Measurements from ENCODE around the gene SULT1A1. TPM values are rescaled to one million over a fixed set of nuclear protein-coding genes. Genes with fewer than 3 reads are reported as not detected.
"Not testable (repeated sequence)": the region's sequence is repeated elsewhere in the genome, so short reads cannot be mapped to it uniquely, and the experiment has no call there.

SULT1A1 gene
- polyA plus RNA-seq, 3 donors: 96.3 to 362 (median 320) TPM

DNA sequence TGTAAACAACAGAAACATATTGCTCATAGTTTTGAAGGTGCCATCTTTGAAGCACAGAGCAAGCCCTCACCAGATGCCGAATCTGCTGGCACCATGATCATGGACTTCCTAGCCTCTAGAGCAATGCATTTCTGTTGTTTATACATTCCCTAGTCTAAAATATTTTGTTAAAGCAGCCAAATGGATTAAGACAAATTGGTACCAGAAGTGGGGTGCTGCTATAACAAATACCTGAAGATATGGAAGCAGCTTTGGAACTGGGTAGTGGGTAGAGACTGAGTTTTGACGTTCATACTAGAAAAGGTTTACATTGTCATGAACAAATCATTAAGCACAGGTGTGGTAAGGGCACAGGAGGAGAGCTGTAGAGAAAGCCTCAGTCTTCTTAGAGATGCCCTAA, 42.6 kb downstream of the SULT1A1 start:
- peaks cover 2 to 16% of the 10 kb centered on the region in 2 donors for H3K36me3 ChIP-seq (replicated peaks in 1 of 2; ENCODE audit: control insufficient read depth in 1 of 2, insufficient read depth in 2 of 2, low read length in 2 of 2)
- no peak overlapping the region for H3K27ac ChIP-seq (ENCODE audit: low read depth in 1 of 2, low read length in 2 of 2)
- no peaks in the 10 kb centered on the region for H3K27me3 ChIP-seq (ENCODE audit: control insufficient read depth in 2 of 2, insufficient read depth in 2 of 2, low read length in 2 of 2)
- H4K20me1 ChIP-seq (ENCODE audit: insufficient read depth, low read length): peaks cover 34% of the 10 kb centered on the region
- 100% methylated on average over 1 of the region's 2 CpGs for WGBS (ENCODE audit: insufficient coverage)
- DNase-seq: no peak
- Mint-ChIP-seq H3K9me3 (peaks cover 8 to 20% (median 14%) of the 10 kb centered on the region in 7 donors), H3K27me3 (ENCODE audit: low read depth in 3 of 3) (peaks cover 0 to 2% (median 0%) of the 10 kb centered on the region in 3 donors), H3K36me3 (peaks cover 21 to 41% of the 10 kb centered on the region in 2 donors), H3K27ac (no peak overlapping the region), H3K4me3 (no peak overlapping the region), H3K4me1 (peaks cover 2% of the 10 kb centered on the region)
- H2AFZ ChIP-seq (ENCODE audit: insufficient read depth, low read depth, low read length, poor library complexity, severe bottlenecking): no peak overlapping the region
- H3K9me3 ChIP-seq (replicated peaks in 1 of 2; ENCODE audit: control insufficient read depth in 1 of 2, insufficient read depth in 1 of 2, low read length in 2 of 2): peaks cover 6 to 13% of the 10 kb centered on the region in 2 donors
- TF ChIP-seq, protein P1, sequence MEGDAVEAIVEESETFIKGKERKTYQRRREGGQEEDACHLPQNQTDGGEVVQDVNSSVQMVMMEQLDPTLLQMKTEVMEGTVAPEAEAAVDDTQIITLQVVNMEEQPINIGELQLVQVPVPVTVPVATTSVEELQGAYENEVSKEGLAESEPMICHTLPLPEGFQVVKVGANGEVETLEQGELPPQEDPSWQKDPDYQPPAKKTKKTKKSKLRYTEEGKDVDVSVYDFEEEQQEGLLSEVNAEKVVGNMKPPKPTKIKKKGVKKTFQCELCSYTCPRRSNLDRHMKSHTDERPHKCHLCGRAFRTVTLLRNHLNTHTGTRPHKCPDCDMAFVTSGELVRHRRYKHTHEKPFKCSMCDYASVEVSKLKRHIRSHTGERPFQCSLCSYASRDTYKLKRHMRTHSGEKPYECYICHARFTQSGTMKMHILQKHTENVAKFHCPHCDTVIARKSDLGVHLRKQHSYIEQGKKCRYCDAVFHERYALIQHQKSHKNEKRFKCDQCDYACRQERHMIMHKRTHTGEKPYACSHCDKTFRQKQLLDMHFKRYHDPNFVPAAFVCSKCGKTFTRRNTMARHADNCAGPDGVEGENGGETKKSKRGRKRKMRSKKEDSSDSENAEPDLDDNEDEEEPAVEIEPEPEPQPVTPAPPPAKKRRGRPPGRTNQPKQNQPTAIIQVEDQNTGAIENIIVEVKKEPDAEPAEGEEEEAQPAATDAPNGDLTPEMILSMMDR (IDR thresholded peaks at IDR 0.05): no peak
- H3K4me2 ChIP-seq (replicated peaks; ENCODE audit: extremely low read depth, low read length, poor library complexity, severe bottlenecking): no peak overlapping the region
- no peak overlapping the region for H3K9ac ChIP-seq (ENCODE audit: insufficient read depth, low read length, poor library complexity, severe bottlenecking)
- intact Hi-C loops (cut with micrococcal nuclease): no loop called here
- no peak overlapping the region for H3K4me3 ChIP-seq (replicated peaks in 1 of 3; ENCODE audit: low read depth in 2 of 3, low read length in 3 of 3)
- no peaks in the 10 kb centered on the region for H3K4me1 ChIP-seq (ENCODE audit: control insufficient read depth in 1 of 2, insufficient read depth in 2 of 2, low read length in 2 of 2)
- H3K79me2 ChIP-seq (ENCODE audit: insufficient read depth, low read length): peaks cover 40% of the 10 kb centered on the region

GRCh38 chr16:28566233-28566925, 43.5 kb downstream of the SULT1A1 start:
- H3K27ac ChIP-seq (ENCODE audit: low read depth in 1 of 2, low read length in 2 of 2); H3K4me3 Mint-ChIP-seq; H3K27me3 ChIP-seq (ENCODE audit: control insufficient read depth in 2 of 2, insufficient read depth in 2 of 2, low read length in 2 of 2); H3K4me1 ChIP-seq (ENCODE audit: control insufficient read depth in 1 of 2, insufficient read depth in 2 of 2, low read length in 2 of 2); H3K4me3 ChIP-seq (replicated peaks in 1 of 3; ENCODE audit: low read depth in 2 of 3, low read length in 3 of 3); H3K4me2 ChIP-seq (replicated peaks; ENCODE audit: extremely low read depth, low read length, poor library complexity, severe bottlenecking); DNase-seq; H3K4me1 Mint-ChIP-seq; intact Hi-C loops (cut with micrococcal nuclease); H3K9ac ChIP-seq (ENCODE audit: insufficient read depth, low read length, poor library complexity, severe bottlenecking); H3K27me3 Mint-ChIP-seq (ENCODE audit: low read depth in 3 of 3); H2AFZ ChIP-seq (ENCODE audit: insufficient read depth, low read depth, low read length, poor library complexity, severe bottlenecking): not testable (repeated sequence)
- Histone ChIP-seq H3K79me2 (ENCODE audit: insufficient read depth, low read length) (peaks cover 45% of the 10 kb centered on the region), H3K36me3 (replicated peaks in 1 of 2; ENCODE audit: control insufficient read depth in 1 of 2, insufficient read depth in 2 of 2, low read length in 2 of 2) (peaks cover 2 to 16% of the 10 kb centered on the region in 2 donors), H3K9me3 (replicated peaks in 1 of 2; ENCODE audit: control insufficient read depth in 1 of 2, insufficient read depth in 1 of 2, low read length in 2 of 2) (peaks cover 6 to 13% of the 10 kb centered on the region in 2 donors), H4K20me1 (ENCODE audit: insufficient read depth, low read length) (peaks cover 42% of the 10 kb centered on the region)
- WGBS (ENCODE audit: insufficient coverage): no CpG with 5 or more reads among the region's 4 CpGs
- H3K27ac Mint-ChIP-seq: peak overlapping the region in 1 of 7 donors; percentile 0
- H3K36me3 Mint-ChIP-seq: peaks cover 21 to 41% of the 10 kb centered on the region in 2 donors
- peaks cover 8 to 20% (median 14%) of the 10 kb centered on the region in 7 donors for H3K9me3 Mint-ChIP-seq

Data from CD14-positive monocyte (primary cell).